Psoas muscle (tissue), 8 donors: ENCODE measurements around the gene EPPIN. TPM values are rescaled to one million over a fixed set of nuclear protein-coding genes. Genes with fewer than 3 reads are reported as not detected.

Experiments used
- ATAC-seq, 4 donors: fragments of 200-7000 bp; cut with Tn5 transposase; one replicate each; pipeline ENCODE4 v1.9.1; 2020; ENCODE audit warnings: moderate library complexity in 3 of 4, mild to moderate bottlenecking in 2 of 4
- DNase-seq, 2 donors: peaks; one replicate each; pipeline ENCODE4 v3.0.0-alpha.2; 2020
- H3K27ac ChIP-seq: fragments of 200-600 bp; one replicate; pipeline ENCODE4 v1.8.0; 2022
- H3K27me3 ChIP-seq, 3 donors: fragments of 200-600 bp in 1 of 3; one replicate each; pipeline versions ENCODE4 v1.6.1 to v1.8.0; 2013 to 2022; ENCODE audit warnings: low read length in 2 of 3, mild to moderate bottlenecking in 2 of 3, moderate library complexity in 1 of 3; ENCODE audit not compliant: insufficient read depth in 3 of 3
- H3K36me3 ChIP-seq, 2 donors: fragments of 200-600 bp in 1 of 2; one replicate each; pipeline versions ENCODE4 v1.6.1 to v1.8.0; 2013 to 2022; ENCODE audit warnings: low read depth in 1 of 2, mild to moderate bottlenecking in 1 of 2, moderate library complexity in 1 of 2; ENCODE audit not compliant: insufficient read depth in 1 of 2
- H3K4me1 ChIP-seq: fragments of 200-600 bp; one replicate; pipeline ENCODE4 v1.8.0; 2022
- H3K4me3 ChIP-seq: fragments of 200-600 bp; one replicate; pipeline ENCODE4 v1.8.0; 2022; ENCODE audit warnings: mild to moderate bottlenecking
- H3K9me3 ChIP-seq: fragments of 200-600 bp; one replicate; pipeline ENCODE4 v1.8.0; 2022
- WGBS, 3 donors: extraction: QIAGEN DNeasy Blood & Tissue Kit; methylation state at CpG; one replicate each; pipeline versions ENCODE4 v1.1.6 to v1.1.7; 2013; 5-methylcytosine and 5-hydroxymethylcytosine counted together
- intact Hi-C, 2 donors: fragments of 100-400 bp; cut with DNase I; formaldehyde crosslinking; loops; one replicate each; pipeline versions ENCODE4 v1.11.0 to v1.14.2; 2022
- polyA plus RNA-seq, 3 donors: library from polyadenylated mRNA; stranded (reverse); fragments of 200-250 nt; gene quantifications; one replicate each; pipeline ENCODE4 v1.2.3, GENCODE V29; 2013
- total RNA-seq, 4 donors: library from RNA; stranded (reverse); fragmentation: NEBNext Ultra II Directional in 2 of 4; extraction: Animal tissue kit (Norgen Biotek cat#: 25700) in 2 of 4; gene quantifications; one replicate each; pipeline versions ENCODE4 v1.2.1 to v1.2.4, GENCODE V29; 2021 to 2023
- TF ChIP-seq, protein P1 (sequence below): fragments of 200-600 bp; IDR thresholded peaks from one replicate; pipeline ENCODE4 v1.8.0; 2022; ENCODE audit warnings: antibody characterized with exemption
- donor health status: healthy with polysubstance abuse.
- donor health status: DM: no; HTN: no; CAD: no; lungs with moderate emphysema.
- donor health status: Bipolar disorder and iron deficiency.
- donor health status: healthy.
- donor health status: DM: yes; HTN: yes; CAD: no.
- donor health status: DM: no; HTN: no; CAD: no.
- donor health status: DM: no; HTN: no; CAD: no.
- donor health status: DM: yes; HTN: yes; CAD: no.

EPPIN gene
- total and polyA plus RNA-seq, 7 donors: not detected

DNA sequence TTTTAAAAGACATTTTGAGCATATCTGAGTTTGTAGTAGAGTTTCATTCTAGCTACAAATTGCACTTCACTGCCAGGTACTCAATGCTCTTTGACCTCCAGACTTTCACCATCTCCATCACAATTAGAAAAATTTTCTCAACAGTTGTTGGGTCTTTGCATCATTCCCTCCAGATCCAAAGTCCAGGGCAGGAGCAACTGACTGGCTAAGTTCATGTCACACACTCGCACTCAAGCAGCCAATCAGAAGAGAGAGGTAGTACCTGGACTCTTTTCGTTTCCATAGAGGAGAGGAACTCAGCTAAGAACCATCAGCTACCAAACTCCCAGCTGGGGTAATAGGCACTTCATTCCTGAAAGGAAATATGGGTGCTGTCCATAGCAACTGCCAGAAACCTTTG, 40.8 kb downstream of the EPPIN start:
- TF ChIP-seq, protein P1, sequence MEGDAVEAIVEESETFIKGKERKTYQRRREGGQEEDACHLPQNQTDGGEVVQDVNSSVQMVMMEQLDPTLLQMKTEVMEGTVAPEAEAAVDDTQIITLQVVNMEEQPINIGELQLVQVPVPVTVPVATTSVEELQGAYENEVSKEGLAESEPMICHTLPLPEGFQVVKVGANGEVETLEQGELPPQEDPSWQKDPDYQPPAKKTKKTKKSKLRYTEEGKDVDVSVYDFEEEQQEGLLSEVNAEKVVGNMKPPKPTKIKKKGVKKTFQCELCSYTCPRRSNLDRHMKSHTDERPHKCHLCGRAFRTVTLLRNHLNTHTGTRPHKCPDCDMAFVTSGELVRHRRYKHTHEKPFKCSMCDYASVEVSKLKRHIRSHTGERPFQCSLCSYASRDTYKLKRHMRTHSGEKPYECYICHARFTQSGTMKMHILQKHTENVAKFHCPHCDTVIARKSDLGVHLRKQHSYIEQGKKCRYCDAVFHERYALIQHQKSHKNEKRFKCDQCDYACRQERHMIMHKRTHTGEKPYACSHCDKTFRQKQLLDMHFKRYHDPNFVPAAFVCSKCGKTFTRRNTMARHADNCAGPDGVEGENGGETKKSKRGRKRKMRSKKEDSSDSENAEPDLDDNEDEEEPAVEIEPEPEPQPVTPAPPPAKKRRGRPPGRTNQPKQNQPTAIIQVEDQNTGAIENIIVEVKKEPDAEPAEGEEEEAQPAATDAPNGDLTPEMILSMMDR: no peak
- Histone ChIP-seq H3K9me3 (no peaks in the 10 kb centered on the region), H3K4me3 (no peak overlapping the region), H3K4me1 (no peaks in the 10 kb centered on the region), H3K27me3 (peaks cover 0 to 34% (median 0%) of the 10 kb centered on the region in 3 donors), H3K27ac (no peak overlapping the region), H3K36me3 (no peaks in the 10 kb centered on the region)
- DNase-seq: no peak
- no peak for ATAC-seq
- WGBS, 3 donors: 73 to 79% (median 73%) methylated on average over 2 of the region's 2 CpGs
- intact Hi-C loops: no loop called here

DNA sequence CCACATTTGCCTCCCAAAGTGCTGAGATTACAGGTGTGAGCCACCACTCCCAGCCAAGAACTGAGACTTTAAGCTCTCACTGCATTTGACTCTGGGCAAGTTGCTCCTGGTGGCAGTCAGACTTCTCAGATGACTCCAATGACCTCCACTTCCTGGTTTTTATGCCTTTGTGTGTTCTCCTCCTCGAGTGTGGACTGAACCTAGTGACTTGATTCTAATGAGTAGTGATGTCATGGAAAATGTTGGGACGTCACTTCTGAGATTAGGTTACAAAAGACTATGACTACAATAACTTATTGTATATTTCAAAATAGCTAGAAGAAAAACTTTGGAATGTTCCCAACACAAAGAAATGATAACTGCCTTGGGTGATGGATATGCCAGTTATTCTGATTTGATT, 43.8 kb downstream of the EPPIN start:
- peaks cover 0 to 39% (median 0%) of the 10 kb centered on the region in 3 donors for H3K27me3 ChIP-seq
- TF ChIP-seq, protein P1: no peak

DNA sequence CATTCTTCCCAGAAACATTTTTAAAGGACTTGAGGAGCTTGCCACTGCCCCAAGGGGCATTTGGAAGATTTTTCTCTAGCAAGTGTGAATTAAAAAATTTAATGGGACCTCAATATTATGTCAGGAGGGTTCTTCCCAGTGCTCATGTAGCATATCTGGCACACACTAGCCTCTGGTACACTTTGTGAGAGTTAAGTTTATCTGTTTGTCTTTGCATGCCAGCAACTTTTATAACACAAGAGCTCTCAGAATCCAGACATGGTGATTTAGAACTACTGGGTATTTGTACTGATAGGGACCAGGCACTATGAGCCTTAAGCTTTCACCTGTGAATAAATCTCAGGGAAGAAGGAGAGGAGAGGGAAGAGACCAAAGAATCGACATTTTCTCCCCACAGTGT, 44.6 kb downstream of the EPPIN start:
- DNase-seq: no peak
- TF ChIP-seq, protein P1: no peak
- intact Hi-C loops: no loop called here
- Histone ChIP-seq H3K27ac (no peak overlapping the region), H3K36me3 (no peaks in the 10 kb centered on the region), H3K4me3 (no peak overlapping the region), H3K9me3 (no peaks in the 10 kb centered on the region), H3K27me3 (peaks cover 0 to 47% (median 4%) of the 10 kb centered on the region in 3 donors), H3K4me1 (no peaks in the 10 kb centered on the region)
- no peak for ATAC-seq
- WGBS, 3 donors: 52 to 65% (median 56%) methylated on average over 1 of the region's 1 CpG

More for the DNA sequence above, 43.8 kb downstream of the EPPIN start:
- Histone ChIP-seq H3K4me1 (no peaks in the 10 kb centered on the region), H3K36me3 (no peaks in the 10 kb centered on the region), H3K9me3 (no peaks in the 10 kb centered on the region), H3K27ac (no peak overlapping the region), H3K4me3 (no peak overlapping the region)
- intact Hi-C loops: no loop called here
- ATAC-seq: no peak
- no peak for DNase-seq
- 28 to 30% (median 30%) methylated on average over 2 of the region's 2 CpGs for WGBS, 3 donors

DNA sequence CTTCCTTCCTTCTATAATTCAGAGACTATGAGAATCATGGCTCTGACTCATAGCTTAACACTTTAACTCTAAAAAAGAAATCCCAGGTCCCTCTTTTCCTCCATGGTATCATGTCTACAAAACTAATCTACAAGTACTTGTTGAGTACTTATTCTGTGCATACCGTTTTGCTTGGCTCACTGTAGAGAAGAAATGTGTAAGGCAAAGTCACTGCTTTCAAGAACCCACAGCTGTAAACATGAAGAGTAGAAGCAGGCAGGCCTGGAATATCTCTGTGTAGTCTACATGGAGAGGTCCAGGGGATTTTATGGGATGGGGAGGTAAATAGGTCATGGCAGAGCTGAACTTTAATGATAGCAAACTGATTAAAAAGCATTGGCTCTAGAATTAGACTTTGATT, 45.6 kb downstream of the EPPIN start:
- DNase-seq (no peak), ATAC-seq (no peak)
- Histone ChIP-seq H3K4me1 (no peaks in the 10 kb centered on the region), H3K27me3 (peaks cover 0 to 47% (median 4%) of the 10 kb centered on the region in 3 donors), H3K27ac (no peak overlapping the region), H3K9me3 (no peaks in the 10 kb centered on the region), H3K4me3 (no peak overlapping the region), H3K36me3 (no peaks in the 10 kb centered on the region)
- TF ChIP-seq, protein P1: no peak
- intact Hi-C loops: no loop called here
- 63 to 71% (median 68%) methylated on average over 1 of the region's 1 CpG for WGBS, 3 donors

DNA sequence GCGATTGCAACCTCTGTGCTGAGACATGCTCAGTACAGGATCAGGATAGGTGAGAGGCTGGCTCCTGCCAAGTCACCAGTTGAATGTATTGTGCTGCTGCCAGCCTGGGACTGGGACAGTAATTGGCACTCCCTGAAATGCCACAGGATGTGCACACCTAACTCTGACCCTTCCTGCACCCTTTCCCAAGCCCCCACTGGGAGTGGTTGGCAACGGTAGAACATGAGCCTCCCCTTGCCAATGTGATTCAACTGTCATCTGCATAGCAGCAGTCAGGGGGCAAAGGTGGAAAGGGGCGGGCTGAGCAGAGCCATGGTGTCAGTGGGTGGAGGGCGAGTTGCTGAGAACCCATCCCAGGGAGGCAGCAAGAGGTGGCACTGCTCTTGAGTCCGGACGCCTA, 47.2 kb downstream of the EPPIN start:
- Histone ChIP-seq H3K4me3 (no peak overlapping the region), H3K36me3 (no peaks in the 10 kb centered on the region), H3K4me1 (no peaks in the 10 kb centered on the region), H3K27me3 (peaks cover 0 to 37% (median 4%) of the 10 kb centered on the region in 3 donors), H3K27ac (no peak overlapping the region), H3K9me3 (no peaks in the 10 kb centered on the region)
- intact Hi-C loops: no loop called here
- TF ChIP-seq, protein P1: no peak
- DNase-seq (no peak), ATAC-seq (no peak)
- 63 to 73% (median 68%) methylated on average over 6 of the region's 6 CpGs for WGBS, 3 donors
